Peyer's patch (tissue), 4 donors: ENCODE results near the gene ADAMTSL3. TPM values are rescaled to one million over a fixed set of nuclear protein-coding genes. Genes with fewer than 3 reads are reported as not detected.

Source experiments
- DNase-seq, 3 donors: peaks; one replicate each; pipeline ENCODE4 v3.0.0-alpha.2; 2017 to 2019
- H3K27ac ChIP-seq, 4 donors: fragments of 200-600 bp; sonication (generic); one replicate each; pipeline ENCODE4 v1.5.1; 2016 to 2019
- H3K27me3 ChIP-seq, 2 donors: fragments of 200-600 bp; sonication (generic); one replicate each; pipeline ENCODE4 v1.5.1; 2019
- H3K36me3 ChIP-seq, 3 donors: fragments of 200-600 bp; sonication (generic); one replicate each; pipeline ENCODE4 v1.5.1; 2016 to 2019
- H3K4me1 ChIP-seq, 4 donors: fragments of 200-600 bp; sonication (generic); one replicate each; pipeline ENCODE4 v1.5.1; 2016 to 2019
- H3K4me3 ChIP-seq, 4 donors: fragments of 200-600 bp; sonication (generic); 1 replicate in 3 of 4; 2 replicates in 1 of 4; pipeline ENCODE4 v1.5.1; 2016 to 2019; ENCODE audit warnings: mild to moderate bottlenecking in 1 of 4
- H3K9me3 ChIP-seq, 4 donors: fragments of 200-600 bp; sonication (generic); one replicate each; pipeline ENCODE4 v1.5.1; 2016 to 2019; ENCODE audit warnings: mild to moderate bottlenecking in 1 of 4
- CTCF ChIP-seq, 6 experiments: fragments of 450-650 bp in 4 of 6; fragments of 200-600 bp in 2 of 6; sonication (generic) in 1 of 6; IDR thresholded peaks; one replicate each; pipeline ENCODE4 v1.5.1; 2017 to 2019; ENCODE audit warnings: antibody characterized with exemption in 6 of 6, mild to moderate bottlenecking in 3 of 6, moderate library complexity in 1 of 6
- POLR2A ChIP-seq, 2 donors: fragments of 450-650 bp; IDR thresholded peaks; one replicate each; pipeline ENCODE4 v1.5.1; 2017; ENCODE audit warnings: antibody characterized with exemption in 2 of 2, mild to moderate bottlenecking in 2 of 2, moderate library complexity in 2 of 2
- total RNA-seq, 4 donors: library from RNA; depleted of rRNA; stranded (reverse); fragments of >200 nt; gene quantifications; one replicate each; pipeline ENCODE4 v1.1.0, GENCODE V29; 2016

The ADAMTSL3 gene
- total RNA-seq, 4 donors from 2014 or later = 0.94 to 9.1 (median 2.8) TPM

- H3K4me3 ChIP-seq = no peak overlapping the region
- no peak overlapping the region for H3K27ac ChIP-seq
- TF ChIP-seq POLR2A (IDR thresholded peaks at IDR 0.05) (no peak), CTCF (IDR thresholded peaks at IDR 0.05) (no peak)
- no peaks in the 10 kb centered on the region for H3K4me1 ChIP-seq
- no peak for DNase-seq
- H3K36me3 ChIP-seq = no peaks in the 10 kb centered on the region
- no peaks in the 10 kb centered on the region for H3K27me3 ChIP-seq
- H3K9me3 ChIP-seq = no peaks in the 10 kb centered on the region
Observed at GRCh38 chr15:83709241-83709640, 55.3 kb downstream of the ADAMTSL3 start.

- H3K9me3 ChIP-seq = no peaks in the 10 kb centered on the region
- H3K27ac ChIP-seq = no peak overlapping the region
- TF ChIP-seq POLR2A (IDR thresholded peaks at IDR 0.05) (no peak), CTCF (IDR thresholded peaks at IDR 0.05) (no peak)
- no peaks in the 10 kb centered on the region for H3K4me1 ChIP-seq
- H3K27me3 ChIP-seq = no peaks in the 10 kb centered on the region
- no peak for DNase-seq
- H3K4me3 ChIP-seq = no peak overlapping the region
- no peaks in the 10 kb centered on the region for H3K36me3 ChIP-seq
Observed at GRCh38 chr15:83709811-83710210, 55.9 kb downstream of the ADAMTSL3 start.

GRCh38 chr15:83710452-83710851 is 56.5 kb downstream of the ADAMTSL3 start:
- DNase-seq = no peak
- no peaks in the 10 kb centered on the region for H3K36me3 ChIP-seq

GRCh38 chr15:83711236-83711635 is 57.3 kb downstream of the ADAMTSL3 start:
- Histone ChIP-seq H3K4me3 (no peak overlapping the region), H3K36me3 (no peaks in the 10 kb centered on the region), H3K9me3 (no peaks in the 10 kb centered on the region), H3K4me1 (no peaks in the 10 kb centered on the region), H3K27me3 (no peaks in the 10 kb centered on the region), H3K27ac (no peak overlapping the region)
- TF ChIP-seq POLR2A (IDR thresholded peaks at IDR 0.05) (no peak), CTCF (IDR thresholded peaks at IDR 0.05) (no peak)
- DNase-seq = no peak

More at GRCh38 chr15:83710452-83710851, 56.5 kb downstream of the ADAMTSL3 start:
- H3K4me3 ChIP-seq = no peak overlapping the region
- no peaks in the 10 kb centered on the region for H3K4me1 ChIP-seq
- H3K27ac ChIP-seq = no peak overlapping the region
- H3K9me3 ChIP-seq = no peaks in the 10 kb centered on the region
- TF ChIP-seq CTCF (IDR thresholded peaks at IDR 0.05) (no peak), POLR2A (IDR thresholded peaks at IDR 0.05) (no peak)
- H3K27me3 ChIP-seq = no peaks in the 10 kb centered on the region

- H3K9me3 ChIP-seq = no peaks in the 10 kb centered on the region
- H3K27ac ChIP-seq = no peak overlapping the region
- TF ChIP-seq CTCF (IDR thresholded peaks at IDR 0.05) = no peak
- TF ChIP-seq POLR2A (IDR thresholded peaks at IDR 0.05) = no peak
- H3K36me3 ChIP-seq = no peaks in the 10 kb centered on the region
- H3K4me3 ChIP-seq = no peak overlapping the region
- no peaks in the 10 kb centered on the region for H3K27me3 ChIP-seq
- no peaks in the 10 kb centered on the region for H3K4me1 ChIP-seq
- DNase-seq = no peak
Observed at GRCh38 chr15:83713242-83713641, 59.3 kb downstream of the ADAMTSL3 start.
